NCI-H82 (cell line): ENCODE data around the gene PLCB1.
A peak's percentile ranks its signal among the peaks of the same experiment; 100 is the strongest.

ENCODE experiments used
- DNase-seq: peaks from one replicate; lab custom pipeline; 2025; lab: John Stamatoyannopoulos, UW

PLCB1 gene

DNA sequence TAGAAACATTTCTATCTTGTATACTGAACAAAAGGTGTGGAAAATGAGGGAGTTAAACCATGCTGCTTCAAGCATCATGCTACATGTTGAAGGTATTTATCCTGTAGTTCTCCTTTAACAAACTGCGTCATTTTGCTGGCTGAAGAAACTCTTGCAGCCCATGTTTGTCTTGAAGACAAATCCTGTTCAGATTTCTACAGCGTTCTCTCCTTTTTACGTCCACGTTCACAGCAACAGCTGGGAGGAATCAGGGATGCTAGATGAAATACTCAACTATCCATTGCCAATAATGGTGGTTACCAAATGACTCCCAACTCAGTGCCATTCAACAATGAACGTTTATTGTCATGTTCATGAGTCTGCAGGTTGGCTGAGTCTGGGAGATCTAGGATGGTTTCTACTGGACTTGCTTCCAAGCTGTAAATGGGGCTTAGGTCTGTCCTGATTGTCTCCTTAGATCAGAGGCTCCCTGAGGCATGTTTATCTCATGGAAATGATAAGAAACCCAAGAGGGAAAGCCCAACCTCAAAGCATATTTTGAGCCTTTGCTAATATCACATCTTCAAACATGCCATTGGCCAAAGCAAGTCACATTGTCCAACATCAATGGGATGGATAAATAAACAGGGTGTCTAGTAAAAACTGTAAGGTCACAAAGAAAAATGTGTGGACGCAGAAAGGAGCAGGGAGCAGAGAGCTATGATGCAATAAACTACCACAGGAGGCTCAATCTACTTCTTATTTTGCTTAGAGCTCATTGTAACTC is 2.7 kb upstream of the PLCB1 start:
- no peak for DNase-seq

DNA sequence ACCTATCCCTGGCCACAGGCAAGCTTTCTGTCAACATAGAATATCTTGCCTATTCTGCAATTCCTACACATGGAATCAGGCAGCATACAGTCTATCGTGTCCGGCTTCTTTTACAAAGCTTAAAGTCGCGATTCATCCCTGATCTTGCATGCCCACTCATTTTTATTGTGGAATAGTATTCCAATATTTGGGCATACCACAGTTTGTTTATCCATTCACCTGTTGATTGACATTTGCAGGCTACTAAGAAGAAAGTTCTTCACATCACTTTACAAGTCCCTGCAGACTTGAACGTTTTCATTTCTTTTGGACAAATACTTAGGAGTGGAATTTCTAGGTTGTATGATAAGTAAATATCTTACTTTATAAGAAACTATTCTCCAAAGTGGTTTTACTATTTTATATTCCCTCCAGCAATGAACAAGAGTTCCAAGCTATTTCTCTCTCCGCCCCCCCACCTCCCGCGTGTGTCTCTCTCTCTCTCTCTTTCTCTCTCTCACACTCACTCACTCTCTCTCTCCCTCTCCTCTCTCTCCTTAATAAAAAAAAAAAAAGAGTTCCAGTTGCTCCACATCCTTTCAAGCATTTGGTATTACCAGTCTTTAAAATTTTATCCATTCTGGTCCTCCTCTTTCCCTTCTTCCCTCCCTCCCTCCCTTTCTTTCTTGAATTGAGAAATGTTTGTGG is 1.1 kb upstream of the PLCB1 start:
- no peak for DNase-seq

DNA sequence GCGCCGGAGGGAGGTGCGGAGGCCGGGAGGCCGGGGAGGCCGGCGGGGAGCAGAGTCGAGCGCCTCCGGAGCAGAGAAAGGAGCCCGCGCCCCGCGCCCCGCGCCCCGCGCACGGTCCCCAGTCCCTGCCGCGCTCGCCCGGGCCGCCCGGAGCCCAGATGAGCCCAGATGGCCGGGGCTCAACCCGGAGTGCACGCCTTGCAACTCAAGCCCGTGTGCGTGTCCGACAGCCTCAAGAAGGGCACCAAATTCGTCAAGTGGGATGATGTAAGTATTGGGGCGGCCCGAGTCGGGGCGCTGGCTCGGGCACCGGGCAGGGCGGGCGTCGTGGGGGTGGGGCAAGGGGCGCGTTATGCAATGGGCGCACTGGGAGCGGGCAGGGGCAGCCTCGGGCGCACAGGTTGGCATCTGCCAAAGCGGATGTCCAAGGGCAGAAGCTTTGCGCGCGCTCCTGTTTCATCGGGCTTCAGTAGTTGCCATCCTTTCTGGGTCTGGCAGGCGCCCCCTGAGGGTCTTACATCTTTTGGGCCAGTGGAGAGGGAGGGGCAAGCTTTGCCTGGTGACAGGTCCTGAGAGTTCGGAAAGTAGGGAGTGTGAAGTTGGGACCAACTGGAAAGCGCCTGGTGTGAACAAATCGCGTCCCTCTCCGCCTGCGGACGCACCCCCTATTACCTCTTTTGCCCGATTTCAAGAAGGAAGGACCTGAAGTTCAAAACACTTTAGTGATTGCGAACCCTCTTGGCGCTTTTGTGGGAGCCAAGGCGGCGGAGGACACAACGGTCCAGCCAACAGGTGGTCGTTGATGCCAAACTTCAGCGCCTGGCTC is 631 bp downstream of the PLCB1 start:
- no peak for DNase-seq

DNA sequence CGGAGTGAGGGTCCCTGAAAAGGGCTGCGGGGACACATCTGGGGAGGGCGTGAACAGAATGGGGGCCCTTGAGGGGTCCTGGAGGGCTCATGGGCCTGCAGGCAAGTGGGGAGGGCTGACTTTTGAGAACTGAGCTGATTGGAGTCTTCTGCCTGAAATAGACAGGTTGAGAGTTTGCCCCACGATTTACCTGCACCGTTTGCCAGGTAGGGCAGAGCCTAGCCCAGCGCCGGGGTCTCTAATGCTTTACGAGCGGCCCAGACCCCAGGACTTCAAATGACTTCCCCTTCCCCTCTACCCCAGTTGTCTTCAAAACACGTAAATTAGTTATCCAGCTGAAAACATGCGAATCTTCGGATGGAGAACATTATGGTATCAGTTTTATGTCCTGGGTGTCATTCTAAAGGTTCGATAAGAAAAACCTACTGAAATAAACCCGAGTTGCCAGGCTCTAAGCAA is 1.3 kb downstream of the PLCB1 start:
- DNase-seq, result no peak

DNA sequence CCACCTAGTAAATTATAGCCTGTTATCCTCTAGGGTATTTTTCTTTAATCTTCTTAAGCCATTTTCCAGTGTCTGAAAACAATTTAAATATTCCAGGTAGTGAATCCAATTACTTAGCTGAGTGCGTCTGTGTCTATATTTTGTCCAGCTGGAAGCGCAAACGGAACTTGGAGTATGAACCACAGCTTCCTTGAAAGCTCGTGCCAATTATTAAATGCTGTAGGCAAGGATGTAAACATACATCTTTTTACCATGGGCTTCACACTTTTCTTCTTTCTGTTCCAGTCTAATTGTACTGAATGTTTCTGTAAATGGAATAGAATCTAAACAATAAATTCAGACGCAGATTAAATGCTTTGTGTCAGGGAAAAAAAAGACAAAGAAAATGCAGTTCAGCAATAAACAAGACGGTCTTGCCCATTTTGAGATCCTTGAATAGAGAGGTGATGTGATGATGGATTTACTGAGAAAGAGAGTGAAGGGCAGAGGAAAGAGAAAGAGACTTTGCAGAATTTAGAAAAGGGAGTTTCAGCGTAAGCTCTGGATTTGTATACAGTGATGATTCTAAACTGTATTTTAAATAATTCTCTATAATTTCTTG is 1.9 kb downstream of the PLCB1 start:
- DNase-seq, result peak; percentile 84

DNA sequence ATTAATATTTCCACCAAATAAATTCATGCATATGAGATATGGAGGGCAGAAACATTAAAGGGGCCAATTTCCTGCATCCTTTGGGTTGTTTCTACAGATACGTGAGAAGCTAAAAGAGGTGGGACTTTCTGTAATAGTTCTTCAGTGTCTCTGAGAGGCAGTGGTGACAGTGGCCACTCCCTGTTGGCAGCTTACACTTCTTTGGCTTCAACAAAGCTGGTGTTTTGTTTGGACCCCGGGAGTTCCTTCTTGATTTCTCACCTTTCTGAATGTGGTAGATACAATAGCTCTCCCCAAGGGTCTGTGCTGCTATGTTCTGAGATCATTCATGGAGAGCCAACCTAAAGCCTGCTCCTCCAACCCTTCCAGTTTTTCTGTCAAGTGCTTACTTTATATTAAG is 7.8 kb downstream of the PLCB1 start:
- no peak for DNase-seq

DNA sequence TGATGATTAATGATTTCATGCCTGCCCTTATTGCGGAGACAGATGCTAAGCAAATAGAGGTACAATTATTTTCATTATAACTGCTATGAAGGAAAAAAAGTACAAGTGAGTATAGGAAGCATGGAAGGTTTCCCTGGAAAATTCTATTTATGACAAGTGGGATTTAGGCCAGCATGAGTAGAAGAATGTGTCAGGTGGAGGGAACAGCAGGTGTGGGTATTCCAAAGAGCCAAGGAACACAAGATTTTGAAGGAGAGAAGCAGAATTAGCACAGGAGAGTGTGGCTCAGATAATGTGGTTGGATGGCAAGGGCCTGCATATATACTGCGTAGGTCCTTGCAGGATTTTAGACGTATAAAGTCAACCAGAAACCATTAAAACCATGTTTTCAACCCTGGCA is 11.4 kb downstream of the PLCB1 start:
- DNase-seq, result no peak

DNA sequence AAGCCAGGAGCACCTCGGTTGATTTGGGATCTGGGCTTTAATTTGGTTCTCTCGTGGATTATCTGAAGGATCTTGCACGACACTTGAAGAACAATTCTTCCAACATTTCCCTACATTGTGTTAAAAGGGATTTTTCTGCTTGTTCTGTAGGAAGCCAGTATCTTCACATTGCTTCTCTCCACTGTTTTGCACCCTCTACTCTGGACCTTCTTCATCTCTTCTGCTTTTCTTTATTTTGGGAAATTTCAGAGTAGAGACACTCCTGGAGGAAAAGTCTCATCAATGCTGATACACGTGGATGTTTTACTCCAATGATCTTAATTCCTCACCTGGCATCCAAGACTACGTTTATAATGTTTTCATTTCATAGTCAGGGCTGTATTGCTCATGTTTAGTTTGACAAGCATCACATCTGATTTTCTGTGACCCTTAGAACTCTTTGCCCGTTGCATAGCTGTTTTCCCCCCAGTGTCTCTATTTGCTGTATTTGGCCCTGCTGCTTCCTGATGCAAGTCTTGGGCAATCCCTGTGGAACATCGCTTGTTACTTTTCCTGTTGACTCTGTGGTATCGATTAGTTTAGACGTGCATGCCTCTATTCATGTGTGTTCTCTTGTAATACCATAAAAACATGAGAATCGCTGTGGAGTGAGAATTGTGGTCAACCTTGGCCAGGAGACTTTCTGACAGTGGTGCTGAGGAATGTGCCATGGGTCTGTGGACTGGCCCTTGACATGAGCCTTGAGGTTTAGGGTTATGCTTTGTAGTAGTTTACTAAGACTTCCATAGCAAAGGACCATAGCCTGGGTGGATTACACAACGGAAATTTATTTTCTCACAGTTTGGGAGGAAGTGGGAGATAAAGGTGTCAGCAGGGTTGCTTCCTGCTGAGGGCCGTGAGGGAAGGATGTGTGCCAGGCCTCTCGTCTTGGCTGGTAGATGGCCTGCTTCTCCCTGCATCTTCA is 12.5 kb downstream of the PLCB1 start:
- no peak for DNase-seq

DNA sequence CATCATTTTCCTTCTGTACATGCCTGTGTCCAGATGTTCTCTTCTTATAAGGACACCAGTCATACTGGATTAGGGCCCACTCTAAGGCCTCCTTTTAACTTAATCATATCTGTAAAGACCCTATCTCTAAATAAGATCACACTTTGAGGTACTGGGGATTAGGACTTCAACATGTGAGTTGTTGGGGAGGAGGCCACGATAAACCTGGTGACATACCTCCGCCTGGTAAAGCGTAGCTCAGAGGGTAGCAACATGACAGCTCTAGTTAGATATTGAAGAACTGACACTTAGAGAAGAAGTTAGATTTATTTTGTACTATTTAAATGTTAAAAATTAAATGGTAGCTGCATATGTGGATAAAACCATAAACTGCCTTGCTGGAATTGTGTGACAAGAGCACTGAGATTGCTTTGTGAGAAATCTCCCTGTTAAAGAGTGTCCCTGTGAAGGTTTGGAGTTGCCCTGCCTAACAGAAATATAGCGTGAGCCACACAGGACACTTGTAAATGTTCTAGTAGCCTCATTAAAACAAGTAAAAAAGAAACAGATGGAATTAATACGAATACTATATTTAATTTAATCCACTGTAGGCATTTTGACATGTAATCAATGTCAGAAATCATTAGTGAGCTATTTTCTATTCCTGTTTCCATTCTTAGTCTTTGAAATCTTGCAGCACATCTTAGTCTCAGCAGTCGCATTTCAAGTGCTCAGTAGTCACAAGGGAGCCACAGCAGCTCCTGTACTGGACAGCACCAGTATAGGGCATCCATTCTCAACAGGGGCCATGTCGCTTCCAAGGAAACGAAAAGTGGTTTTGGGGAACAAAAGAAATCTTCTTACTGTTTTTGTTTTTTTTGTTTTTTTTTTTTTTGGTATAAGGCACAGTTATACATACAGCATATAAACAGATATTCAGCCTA is 13.4 kb downstream of the PLCB1 start:
- peak; percentile 46 for DNase-seq

DNA sequence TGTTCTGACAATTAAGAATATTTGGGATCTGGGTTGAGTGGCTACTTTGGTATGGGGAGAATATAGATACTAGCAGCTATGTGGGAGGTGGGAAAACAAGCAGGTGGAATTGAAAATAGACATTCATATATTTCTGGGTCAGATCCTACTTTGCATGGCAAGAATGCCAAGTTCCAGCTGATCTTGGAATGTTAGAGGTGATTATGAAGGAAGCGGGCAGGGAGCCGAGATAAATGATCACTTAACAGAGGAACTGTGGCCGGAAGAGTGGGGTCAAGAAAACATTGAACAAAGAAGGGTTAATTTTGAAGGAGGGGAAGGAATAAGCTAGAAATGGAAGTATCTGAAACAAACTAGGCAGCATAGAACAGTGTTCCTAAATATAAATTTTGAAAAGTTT is 15.4 kb downstream of the PLCB1 start:
- no peak for DNase-seq

DNA sequence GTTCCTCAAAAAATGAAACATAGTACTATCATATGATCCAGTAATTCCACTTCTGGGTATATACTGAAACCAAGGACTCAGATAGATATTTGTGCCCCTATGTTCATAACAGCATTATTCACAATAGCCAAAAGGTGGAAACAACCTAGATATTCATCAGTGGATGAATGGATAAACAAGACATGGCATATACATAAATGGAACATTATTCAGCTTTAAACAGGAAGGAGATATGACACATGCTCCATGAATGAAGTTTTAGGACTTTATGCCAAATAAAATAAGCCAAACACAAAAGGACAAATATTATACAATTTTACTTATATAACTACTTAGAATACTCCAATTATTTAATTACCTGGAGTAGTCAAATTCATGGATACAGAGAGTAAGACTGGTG is 16.4 kb downstream of the PLCB1 start:
- DNase-seq, result no peak

DNA sequence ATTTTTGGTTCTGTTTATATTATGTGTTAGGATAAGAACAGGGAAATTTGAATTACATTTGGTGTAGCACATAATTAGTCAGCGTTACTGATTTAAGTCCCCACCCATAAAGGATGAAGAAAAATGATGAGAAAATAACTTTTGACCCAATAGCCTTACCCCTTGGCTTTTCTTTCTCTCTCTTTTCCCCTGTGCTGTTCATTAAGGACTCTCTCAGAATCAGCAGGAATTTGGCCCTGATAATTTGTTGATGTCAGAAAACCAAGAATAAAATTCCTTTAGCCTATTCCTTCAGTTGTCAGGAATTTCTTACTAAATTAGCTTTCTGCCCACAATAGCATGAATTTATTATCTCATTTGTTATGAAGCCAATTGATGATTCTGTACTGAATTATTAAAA is 18.5 kb downstream of the PLCB1 start:
- DNase-seq, result no peak

DNA sequence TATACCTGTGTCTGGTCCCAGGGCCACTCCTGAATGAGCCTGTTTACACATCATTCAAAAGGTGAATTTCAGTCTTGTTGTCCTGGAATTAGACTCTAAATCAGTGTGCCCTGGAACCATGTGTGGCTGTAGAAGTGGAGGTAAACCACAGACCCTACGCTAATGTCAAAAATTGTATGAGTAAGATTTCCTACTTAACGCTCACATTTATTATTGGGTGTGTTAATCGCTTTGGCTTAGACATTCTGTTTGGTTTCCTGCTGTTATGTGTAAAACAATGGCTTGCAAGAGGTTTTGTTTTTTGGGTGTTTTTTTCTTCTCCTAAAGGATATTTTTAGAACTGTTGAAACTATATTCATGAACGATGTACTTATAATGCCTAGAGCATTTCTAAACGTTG is 19.3 kb downstream of the PLCB1 start:
- no peak for DNase-seq

DNA sequence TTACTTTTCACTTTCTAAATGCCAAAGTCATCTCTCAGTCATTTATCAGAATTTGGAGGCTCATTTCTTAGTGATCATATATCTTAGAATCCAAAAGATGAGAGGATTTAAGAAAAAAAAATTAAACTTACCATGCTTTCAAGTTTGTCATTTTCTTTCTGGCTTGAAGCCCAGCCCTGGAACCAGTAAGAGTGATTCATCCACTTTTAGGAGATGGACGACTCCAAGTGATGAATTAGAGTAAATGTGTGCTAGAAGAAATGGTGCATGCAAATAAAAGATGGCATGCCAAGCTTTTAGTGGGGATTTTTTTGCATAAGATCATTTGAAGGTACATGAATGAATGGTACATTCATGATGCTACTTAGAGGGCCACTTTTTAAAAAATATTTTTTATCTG is 20.1 kb downstream of the PLCB1 start:
- DNase-seq, result no peak

DNA sequence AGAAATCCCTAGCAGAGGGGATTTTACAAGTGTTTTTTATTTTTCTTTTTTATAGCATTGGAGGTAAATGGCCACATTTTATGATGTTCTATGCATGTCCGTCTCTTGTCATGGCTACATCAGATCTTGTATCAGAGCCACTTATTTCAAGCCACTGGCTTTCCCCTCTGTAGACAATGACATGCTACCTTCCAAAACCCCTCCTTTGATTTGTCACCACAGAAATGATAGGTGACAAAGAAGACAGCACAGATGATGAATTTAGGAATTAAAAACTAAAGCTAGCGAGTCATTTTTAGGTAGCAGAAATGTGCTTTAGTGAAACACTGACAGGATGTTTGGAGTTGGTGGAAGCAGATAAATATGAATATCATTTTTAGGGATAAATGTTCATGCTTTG is 20.8 kb downstream of the PLCB1 start:
- DNase-seq, result no peak

DNA sequence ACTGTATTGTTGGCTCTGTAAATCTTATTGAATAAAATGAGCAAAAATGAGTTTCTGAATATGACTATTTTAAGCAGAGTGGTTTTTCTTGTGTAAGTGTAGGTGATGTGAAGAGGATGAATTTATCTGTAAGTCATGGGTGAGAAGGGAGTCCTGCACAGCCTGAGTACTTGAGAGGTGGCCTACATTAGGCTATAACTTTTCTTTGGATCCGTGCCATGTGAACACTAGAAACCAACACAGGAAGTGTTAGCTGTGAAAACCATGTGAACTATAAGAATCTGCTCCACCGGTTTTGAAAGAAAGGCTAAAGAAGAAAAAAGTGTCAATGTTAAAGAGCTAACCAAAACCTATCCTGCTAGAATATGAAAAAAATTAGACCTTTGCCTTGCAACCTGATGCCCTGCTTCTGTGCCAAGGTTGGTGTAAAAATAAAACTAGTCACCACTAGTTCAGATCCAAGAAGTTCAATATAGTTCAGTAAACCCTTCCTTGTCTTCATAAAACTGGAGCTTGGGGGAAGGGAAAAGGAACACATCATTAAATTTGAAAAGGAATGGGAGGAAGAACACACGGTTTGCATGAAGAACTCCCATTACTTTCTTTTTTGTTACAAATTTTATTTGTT is 21.3 kb downstream of the PLCB1 start:
- no peak for DNase-seq

DNA sequence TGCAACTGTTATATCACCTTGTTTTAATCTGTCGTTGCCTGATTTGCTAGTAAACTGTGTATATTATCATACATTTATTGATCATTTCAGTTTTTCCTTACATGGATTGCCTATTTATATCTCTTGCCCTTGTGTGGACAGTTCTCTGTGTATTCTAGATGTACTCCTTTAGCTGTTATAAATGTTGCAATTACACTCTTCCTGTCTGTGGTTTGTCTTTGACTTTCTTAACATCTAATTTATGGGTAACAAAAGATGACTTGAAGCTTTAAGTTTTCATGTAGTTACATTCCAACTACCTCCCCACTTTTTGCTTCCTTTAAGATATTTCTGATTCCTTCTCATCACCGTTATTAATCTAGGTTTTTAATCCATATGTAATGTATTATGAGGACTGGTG is 22.6 kb downstream of the PLCB1 start:
- no peak for DNase-seq

DNA sequence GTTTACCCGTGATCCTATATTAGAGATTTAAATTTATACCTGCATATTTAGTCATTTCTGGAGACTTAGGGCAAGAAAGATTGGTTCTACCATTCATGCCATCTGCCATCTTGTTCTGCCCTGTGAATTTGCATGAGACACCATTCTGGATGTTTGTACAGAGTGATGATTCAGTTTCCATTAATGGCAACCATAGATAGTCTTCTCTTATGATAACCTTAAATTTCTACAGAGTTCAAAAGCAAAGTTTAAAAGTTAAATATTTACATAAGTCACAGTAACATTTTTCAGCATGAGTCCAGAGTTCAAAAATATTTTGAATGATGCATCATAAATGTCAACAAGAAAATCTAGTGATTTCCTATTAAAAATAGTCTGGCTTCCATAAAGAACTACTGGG is 23.2 kb downstream of the PLCB1 start:
- DNase-seq, result no peak

DNA sequence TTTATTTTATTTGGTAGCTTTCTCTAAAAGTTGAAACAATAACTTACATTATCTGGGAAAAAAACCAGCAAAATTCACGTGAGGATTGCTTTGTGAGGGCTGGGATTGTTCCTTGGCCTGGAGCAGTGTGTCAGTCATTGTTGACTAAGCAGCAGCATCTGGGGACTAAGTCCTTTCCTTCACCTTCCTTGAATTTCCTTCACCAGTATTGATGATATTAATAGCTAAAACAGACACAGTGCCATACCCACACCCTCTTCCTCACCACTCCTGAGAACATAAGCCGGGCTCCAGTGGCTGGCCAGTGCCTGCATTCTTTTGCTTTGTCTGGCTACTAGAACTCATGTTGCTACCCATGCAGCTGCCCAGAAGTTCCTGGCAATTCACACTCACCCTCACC is 23.7 kb downstream of the PLCB1 start:
- DNase-seq, result no peak
